T47D (cell line): Measurements from ENCODE around the gene PLLP.

Source experiments
- DNase-seq, 2 experiments: peaks; one replicate each; pipeline versions ENCODE4 v3.0.0 to v3.0.0-alpha.2; 2011 to 2012; ENCODE audit warnings: low read depth in 1 of 2, low spot score in 1 of 2
- JUND ChIP-seq: IDR thresholded peaks from 2 replicates; pipeline ENCODE4 v1.6.1; 2012; ENCODE audit warnings: low read depth
- in situ Hi-C: cut with HindIII; loops from 2 replicates; pipeline ENCODE4 v1.10.0; 2016; ENCODE audit warnings: low sequenced_read_pairs, low pct_unique_long_range_greater_than_20kb

Gene PLLP

DNA sequence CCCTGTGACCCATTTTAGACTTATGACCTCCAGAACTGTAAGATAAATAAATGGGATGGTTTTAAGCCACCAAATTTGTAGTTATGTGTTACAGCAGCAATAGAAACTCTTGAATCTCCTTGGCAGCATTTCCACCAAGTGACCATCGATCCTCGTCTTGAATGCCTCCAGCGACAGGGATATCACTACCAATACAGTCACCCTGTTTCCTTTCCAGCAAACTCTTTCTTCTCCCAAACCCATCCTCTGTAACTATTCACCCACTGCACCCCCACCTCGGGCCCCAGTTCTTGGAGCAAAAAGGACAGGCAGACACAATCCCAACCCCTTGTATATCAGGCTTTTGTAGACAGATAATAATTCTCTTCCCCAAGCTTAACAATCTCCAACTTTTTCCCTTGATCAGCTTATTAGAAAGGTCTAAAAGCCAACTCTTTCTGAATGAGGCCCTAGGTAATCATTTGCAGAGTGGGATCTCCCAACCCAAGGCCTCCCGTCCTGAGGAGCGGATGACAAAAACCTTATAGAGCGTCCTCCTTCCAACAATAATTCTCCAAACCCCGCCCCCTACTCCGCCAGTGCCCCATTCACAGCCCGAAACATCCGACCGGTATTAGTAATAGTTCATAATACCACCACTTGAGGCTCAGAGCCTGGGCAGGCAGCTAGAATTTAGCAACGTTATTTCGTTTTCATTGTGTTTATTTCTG, 14.7 kb upstream of the PLLP start:
- DNase-seq: no peak
- in situ Hi-C loops: no loop called here

DNA sequence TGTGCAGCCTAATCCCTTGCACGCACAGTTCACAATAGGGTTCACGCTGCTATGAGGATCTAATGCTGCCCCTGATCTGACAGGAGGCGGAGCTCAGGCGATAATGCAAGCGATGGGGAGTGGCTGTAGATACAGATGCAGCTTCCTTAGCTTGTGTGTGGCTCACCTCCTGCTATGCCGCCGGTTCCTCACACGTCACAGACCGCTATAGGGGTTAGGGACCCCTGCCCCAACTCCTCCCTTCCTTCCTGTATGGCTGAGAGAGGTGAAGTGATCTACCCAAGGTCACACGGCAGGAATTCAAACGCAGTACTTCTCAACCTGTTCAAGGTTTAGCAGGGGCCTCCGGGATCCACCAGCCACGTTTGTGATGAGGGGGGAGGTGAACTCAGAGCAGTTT, 13.4 kb upstream of the PLLP start:
- no peak for TF ChIP-seq JUND
- in situ Hi-C loops: no loop called here
- no peak for DNase-seq

More for the DNA sequence above, 14.7 kb upstream of the PLLP start:
- no peak for TF ChIP-seq JUND

DNA sequence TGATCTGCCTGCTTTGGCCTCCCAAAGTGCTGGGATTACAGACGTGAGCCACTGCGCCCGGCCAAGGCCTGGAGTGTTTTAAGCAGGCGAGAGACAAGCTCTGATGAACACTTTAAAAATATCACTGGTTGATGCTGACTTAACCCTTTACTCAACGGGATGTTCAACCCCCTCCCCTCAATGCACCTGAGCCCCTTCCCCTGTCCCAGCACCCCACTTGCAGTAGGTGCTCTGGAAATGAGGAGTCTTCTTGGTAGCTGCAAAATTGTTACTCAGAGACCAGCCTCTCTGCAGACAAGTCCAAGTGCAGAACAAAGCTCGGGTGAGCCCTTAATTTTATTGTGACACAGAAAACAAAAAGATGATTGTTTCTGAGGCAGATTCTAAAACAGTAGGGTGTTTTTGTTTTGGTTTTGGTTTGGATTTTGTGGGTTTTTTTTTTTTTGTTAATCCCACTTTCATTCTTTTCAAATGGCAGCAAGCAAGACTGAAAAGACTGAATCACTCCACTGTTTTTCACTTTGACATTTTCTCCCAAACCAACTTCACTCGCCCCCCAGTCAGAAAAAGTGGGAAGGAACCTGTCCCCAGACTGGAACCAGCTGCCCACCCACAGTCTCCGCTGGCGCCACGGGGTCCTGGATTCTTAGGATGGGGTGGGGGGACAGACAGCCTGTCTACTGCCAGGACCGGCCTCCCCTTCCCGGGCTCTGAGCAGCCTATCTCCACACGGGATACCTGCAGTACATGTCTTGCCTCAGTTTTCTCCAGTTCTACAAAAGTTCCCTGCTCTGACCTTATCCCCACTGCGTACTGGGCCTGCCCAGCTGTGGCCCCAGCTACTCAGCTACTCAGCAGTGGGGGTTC, 5.2 kb upstream of the PLLP start:
- in situ Hi-C loops: no loop called here
- TF ChIP-seq JUND: no peak
- no peak for DNase-seq

DNA sequence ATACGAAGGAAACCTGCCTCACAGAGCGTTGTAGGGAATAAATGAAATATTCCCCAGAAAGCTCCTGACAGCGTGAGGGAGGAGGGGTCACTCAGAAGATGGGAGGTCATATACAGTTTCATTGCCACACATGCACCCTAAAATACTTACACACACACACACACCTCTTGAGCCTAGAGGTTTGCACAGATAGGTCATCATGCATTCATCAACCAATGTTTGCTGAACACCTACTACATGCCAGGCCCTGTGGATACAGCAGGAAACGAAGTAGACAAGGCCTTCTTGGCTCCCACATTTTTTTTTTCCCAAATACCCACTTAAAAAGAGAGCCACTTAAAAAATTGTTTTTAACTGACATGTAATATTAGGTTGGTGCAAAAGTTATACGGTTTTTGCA, 907 bp upstream of the PLLP start:
- TF ChIP-seq JUND: no peak
- in situ Hi-C loops: no loop called here
- no peak for DNase-seq

DNA sequence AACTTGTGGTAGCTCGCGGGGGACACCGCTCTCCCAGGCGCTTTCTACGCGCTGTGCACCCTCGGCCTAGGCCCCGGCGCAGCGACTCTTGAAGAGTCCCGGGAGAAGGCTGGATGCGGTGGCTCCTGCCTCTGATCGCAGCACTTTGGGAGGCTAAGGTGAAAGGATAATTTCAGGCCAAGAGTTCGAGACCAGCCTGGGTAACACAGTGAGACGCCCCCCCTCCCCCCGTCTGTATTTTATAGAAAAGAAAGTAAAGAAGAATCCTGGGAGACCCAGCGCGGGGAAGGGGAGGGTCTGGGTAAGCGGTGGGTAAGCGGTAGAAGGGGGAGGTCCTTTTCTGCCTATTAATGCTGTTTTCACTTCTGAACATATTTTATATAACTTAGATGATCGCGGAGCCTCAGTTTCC, 486 bp upstream of the PLLP start:
- no peak for DNase-seq
- no peak for TF ChIP-seq JUND
- in situ Hi-C loops: no loop called here

DNA sequence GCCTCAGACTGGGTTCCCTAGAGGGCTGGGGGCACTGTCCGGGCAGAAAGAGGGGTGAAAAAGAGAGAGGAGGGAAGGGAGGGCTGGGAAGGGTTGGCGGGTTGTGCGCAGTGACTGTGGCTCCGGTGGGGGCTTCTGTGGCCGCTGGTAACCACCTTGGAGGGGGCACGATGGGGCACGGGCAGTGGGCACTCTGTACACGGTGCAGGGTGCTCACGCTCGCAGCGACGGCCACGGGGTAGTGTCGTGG, 588 bp downstream of the PLLP start:
- in situ Hi-C loops: no loop called here
- DNase-seq: no peak
- no peak for TF ChIP-seq JUND

DNA sequence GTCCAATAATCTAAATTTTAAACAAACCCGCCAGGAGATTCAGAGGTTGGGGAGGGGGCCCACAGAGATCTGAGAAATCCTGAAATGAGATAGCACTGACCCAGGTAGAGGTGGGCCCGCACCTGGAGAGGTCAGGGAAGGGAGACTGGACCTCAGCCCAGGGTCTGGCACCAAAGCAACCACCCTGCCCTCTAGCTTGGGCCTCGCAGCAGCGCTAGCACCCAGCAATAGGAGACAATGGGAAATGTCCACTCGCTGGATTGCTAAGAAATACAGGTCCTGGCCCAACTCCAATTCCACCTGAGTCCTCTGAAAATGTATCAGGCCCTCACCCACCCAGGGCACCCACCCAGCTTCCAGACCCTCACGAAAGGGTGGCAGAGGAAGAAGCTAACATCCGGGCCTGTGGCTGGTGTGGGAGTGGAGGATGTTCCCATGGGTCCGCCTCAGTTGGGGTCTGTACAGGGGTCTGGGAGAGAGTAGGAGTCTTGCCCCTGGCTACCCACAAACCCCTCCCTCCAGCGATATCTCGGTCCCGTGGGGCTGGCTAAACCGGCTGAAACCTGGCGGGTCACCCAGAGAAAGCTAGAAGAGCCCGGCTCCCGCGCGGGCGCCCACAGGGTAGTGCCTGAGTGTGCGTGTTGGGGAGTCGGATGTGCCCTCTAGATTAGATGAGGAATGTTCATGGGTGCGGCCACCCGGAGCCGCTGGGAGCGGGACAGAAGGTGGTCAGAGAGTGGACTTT, 1.1 kb downstream of the PLLP start:
- peak in 1 of 2 experiments; percentile 19 for DNase-seq
- in situ Hi-C loops: no loop called here
- no peak for TF ChIP-seq JUND

DNA sequence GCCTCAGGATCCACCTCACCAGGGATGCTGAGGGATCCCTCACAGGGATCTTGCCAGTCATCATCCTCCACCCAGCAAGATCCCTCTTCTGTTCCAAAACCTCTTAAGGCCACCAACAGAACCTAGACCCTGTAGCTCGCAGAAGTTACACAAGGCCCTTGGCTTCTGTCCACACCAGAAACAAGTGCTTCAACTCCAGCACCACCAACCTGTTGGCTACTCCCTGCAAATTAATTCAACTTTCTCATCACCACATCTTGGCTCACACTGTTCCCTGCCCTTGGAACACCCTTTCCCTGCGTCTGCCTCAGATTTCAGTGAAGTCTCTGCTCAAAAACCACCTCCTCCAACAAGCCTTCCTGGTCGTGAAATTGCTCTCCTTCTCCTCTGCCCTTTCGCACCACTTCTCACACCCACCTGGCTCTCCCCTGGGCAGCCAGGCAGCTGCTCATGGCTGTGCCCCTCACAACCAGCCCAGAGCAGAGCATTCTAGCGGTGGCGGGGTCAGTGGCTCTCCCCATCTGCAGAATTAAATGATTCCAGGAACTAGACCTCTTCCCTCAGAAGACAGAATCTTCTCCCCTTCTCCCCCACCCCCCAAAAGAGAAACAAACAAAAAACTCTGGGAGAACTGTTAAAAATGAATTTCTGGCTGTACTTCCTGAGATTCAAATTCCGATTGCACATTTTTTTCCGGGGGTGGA, 1.8 kb downstream of the PLLP start:
- in situ Hi-C loops: no loop called here
- DNase-seq: peak in 1 of 2 experiments; percentile 22
- TF ChIP-seq JUND: no peak

DNA sequence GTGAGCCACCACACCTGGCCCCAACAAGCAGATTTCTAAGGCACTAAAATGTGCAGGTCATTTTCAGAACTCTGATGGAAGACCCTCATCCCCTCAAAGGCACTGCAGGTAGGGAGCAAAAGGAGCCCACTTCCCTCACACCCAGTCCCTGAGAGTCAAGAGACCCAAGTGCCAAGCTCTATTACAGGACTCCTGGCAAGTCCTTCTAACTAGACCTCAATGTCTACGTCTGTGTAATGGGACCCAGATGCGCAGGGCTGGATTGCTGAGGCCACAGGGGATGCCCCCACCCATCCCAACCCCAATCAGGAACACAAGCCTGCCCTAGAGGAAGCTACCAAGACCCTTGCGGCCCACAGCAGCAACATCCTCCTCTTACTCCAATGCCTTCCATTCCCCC, 2.7 kb downstream of the PLLP start:
- DNase-seq: no peak
- no peak for TF ChIP-seq JUND
- in situ Hi-C loops: no loop called here

DNA sequence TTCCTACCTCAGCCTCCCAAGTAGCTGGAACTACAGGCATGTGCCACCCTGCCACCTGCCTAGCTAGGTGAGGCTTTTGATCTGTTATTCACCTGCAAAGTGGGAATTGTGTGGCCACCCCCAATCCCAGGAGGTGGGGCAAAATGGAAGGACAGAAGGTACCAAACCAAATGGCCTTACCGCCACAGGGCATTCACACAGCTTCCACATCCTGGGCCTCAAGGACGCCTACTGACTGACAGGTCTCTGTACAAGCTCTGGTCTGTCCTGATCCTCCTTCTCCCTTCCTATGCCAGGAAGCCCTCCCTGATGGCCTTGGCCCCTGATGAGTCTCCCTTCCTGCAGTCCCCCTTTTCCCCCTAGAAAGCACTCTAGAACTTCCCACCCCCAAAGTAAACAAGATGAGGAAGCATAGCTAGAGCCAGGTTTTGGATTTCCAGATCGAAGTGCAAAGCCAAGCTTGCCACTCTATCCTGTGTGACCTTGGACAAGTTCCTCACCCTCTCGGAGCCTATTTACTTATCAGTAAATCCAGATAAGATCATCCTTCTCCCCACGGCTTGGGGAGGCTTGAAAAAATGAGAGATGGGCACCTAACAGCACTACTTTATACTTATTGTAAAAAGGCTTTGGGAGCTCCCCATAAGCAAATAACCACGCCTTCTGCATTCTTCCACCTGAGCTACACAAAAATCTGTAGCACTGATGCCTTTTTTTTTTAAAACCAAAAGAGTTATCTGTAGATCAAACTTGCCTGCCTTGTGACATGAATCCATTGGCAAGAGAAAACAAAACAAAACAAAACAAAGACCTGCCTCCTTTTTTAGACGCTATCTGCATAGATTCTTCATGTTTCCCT, 4.5 kb downstream of the PLLP start:
- no peak for TF ChIP-seq JUND
- DNase-seq: no peak
- in situ Hi-C loops: no loop called here

DNA sequence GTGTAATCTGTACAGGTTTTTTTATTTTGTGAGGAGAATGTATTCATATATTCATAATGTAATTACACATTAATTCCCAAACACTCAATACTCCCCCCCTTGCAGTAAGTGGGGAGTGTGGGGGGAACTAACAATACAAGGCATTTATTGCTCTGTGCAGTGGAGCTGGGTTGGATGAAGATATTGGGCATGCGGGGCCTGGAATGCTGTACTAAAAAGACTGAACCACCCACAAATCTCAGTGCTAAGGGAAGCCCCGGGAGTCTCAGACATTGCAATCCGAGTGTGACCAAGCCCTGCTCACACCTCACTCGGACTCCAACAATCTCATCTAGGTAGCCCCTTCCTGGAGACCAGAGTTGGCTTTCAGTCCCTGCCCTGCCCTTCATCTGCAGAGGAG, 6.0 kb downstream of the PLLP start:
- in situ Hi-C loops: no loop called here
- TF ChIP-seq JUND: no peak
- no peak for DNase-seq

DNA sequence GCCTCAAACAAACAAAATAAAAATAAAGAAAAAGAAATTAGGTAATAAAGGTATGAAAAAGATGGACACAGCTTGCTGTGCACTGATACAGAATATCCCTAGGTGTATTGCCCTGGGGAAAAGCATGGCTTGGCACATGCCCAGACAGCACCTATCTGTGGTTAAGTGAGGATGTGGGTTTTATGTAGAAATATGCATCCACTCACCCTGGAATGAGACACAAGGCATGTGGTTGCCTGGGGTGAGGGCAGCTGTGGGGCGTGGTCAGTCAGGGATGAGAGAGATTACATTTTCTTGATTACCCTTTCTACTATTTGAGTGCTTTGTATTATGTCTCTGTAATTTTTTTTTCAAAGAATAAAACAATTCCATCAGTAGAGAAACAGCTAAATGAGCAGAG, 6.9 kb downstream of the PLLP start:
- no peak for DNase-seq
- in situ Hi-C loops: no loop called here
- TF ChIP-seq JUND: no peak
